Measurements from ENCODE around the gene SIL1.
"Not testable (repeated sequence)": the region's sequence is repeated elsewhere in the genome, so short reads cannot be mapped to it uniquely, and the experiment has no call there.

The SIL1 gene

DNA sequence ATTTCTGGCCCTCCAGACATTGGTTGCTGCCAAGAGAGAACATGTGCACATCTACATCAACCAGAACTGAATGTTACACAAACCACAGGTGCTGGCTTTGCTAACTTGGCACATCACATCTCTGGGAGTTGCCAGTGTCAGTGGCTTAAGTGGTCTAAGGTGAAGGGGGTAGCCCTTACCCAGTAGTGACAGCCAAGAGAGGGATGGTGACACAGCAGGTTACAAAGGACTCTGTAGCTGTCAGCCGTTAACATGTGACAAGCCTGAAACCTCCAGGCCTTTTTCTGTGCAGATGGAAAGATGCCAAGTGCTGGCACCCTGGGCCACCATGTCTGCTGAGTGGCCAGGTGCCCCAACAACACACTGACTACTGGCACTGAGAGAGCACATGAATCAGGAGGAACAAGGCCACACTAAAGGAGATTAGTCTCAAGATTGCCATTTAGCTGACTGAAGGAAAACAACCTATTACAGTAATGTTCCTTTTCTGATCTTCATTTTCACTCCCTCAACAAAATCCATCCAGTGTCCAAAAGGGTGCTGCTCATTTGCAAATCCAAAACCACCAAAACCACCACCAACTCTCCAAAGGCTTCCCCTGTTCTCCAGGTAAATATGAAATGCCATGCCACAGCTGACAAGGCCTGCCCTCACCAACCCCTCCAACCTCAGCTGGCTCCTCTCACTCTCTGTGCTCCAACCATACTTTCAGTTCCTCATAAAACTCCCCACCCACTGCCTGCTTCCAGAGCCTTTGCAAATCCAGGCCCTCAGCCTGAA, 20.2 kb downstream of the SIL1 start:
- DNase-seq (ENCODE audit: low read depth in 2 of 2) = no peak

DNA sequence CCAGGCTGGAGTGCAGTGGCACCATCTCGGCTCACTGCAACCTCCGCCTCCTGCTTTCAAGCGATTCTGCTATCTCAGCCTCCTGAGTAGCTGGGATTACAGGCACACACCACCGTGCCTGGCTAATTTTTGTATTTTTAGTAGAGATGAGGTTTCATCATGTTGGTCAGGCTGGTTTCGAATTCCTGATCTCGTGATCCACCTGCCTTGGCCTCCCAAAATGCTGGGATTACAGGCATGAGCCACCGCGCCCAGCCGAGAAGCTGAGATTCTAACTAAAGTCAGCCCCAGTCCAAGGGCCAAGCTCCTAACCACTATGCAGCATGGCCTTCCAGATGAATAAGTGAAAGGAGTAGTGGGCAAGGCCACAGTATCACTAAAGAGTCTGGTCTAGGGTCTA, 20.9 kb downstream of the SIL1 start:
- not testable (repeated sequence) for DNase-seq (ENCODE audit: low read depth in 2 of 2)

DNA sequence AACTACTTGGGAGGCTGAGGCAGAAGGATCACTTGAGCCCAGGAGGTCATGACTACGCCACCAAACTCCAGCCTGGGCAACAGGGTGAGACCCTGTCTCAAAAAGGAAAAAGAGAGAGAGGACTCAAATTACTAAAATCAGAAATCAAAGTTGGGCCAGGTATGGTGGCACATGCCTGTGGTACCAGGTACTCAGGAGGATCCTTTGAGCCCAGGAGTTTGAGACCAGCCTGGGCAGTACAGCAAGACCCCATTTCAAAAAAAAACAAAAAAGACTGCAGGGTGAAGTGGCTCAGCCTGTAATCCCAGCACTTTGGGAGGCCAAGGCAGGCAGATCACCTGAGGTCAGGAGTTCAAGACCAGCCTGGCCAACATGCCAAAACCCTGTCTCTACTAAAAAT, 23.8 kb downstream of the SIL1 start:
- not testable (repeated sequence) for DNase-seq (ENCODE audit: low read depth in 2 of 2)

DNA sequence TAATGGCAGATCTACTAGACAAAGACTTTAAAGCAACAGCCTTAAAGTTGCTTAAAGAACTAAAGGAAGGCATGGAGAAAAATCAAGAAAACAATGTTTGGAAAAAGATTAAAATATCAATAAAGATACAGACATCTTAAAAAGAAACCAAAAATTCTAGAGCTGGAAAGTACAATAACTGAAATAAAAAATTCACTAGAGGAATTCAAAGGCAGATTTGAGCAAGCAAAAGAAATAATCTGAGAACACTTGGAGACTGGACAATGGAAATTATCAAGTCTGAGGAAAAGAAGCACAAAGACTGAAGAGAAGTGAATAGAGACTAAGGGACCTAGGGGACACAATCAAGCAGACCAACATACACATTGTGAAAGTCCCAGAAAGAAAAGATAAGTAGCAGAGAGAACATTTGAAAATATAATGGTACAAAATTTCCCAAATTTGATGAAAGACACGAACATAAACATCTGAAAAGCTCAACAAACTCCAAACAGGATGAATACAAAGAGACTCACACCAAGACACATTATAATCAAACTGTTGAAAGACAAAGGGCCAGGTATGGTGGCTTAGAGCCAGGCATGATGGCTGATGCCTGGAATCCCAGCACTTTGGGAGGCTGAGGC, 26.3 kb downstream of the SIL1 start:
- no peak for DNase-seq (ENCODE audit: low read depth in 2 of 2)

DNA sequence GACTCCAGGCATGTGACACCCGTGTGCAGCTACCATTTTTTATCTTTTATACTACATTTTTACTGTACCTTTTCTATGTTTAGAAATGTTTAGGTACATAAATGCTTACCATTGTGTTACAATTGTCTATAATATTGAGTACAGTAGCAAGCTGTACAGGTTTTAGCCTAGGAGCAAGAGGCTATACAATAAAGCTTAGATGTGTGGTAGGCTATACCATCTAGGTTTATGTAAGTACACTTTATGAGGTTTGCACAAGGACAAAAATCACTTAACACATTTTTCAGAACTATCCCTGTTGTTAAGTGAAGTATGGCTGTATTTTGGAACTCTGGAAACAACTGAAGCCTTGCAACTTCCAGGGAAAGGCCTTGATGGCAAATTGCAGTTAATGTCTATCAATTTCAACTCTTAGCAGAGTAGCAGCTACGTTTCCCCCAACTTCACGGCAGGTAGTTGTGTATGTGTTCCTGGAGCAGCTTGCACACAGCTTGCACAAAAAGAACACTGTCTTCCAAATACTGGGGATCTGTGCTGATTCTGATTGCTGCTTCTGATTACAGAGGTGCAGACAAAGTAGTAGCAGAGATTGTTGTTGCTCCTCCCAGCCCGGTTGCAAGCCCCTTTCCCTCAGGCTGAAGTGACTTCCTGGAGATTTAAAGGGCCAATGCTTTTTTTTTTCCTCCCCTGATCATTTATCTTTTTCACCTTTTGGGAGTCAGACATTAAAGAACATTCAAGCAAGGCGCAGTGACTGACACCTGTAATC, 30.0 kb downstream of the SIL1 start:
- DNase-seq (ENCODE audit: low read depth in 2 of 2) = no peak

DNA sequence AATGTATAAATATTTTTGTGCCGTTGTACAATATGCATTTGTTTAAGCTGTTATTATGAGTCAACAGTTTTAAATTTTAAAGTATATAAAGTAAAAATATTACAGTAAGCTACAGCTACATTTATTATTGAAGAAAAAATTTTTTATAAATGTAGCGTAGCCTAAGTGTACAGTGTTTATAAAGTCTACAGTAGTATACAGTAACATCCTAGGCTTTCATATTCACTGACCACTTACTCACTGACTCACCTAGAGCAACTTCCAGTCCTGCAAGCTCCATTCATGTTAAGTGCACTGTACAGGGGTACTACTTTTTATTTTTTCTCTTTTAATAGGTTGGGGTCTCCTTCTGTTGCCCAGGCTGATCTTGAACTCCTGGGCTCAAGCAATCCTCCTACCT, 30.6 kb downstream of the SIL1 start:
- no peak for DNase-seq (ENCODE audit: low read depth in 2 of 2)

DNA sequence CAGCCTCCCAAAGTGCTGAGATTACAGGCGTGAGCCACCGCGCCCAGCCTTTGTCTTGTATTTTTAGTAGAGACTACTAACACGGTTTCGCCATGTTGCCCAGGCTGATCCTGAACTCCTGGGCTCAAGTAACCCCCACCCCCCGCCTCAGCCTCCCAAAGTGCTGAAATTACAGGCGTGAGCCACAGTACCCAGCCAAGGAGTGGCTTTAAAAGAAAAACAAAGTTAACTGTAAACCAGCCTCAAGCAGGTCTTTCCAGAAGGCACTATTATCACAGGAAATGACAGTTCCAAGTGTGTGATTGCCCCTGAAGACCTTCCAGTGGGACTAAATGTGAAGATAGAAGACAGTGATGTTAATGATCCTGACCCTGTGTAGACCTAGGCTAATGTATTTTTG, 31.1 kb downstream of the SIL1 start:
- DNase-seq (ENCODE audit: low read depth in 2 of 2) = no peak

DNA sequence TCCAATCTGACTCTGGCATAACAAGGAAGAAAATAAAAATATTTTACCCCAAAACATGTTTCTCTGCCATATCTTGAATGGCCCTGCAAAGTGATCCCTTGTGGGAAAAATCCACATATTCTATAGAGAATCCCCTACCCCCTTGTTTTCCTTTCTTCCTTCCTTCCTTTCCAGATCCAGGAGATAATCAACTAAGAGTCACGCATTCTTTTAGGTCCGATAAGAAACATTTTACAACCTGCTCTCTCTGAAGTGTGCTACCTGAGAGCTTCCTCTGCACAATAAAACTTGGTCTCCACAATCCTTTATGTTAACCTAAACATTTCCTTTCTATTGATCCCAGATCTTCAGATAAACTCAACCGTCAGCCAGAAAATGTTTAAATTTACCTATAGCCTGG, 33.3 kb downstream of the SIL1 start:
- not testable (repeated sequence) for DNase-seq (ENCODE audit: low read depth in 2 of 2)

DNA sequence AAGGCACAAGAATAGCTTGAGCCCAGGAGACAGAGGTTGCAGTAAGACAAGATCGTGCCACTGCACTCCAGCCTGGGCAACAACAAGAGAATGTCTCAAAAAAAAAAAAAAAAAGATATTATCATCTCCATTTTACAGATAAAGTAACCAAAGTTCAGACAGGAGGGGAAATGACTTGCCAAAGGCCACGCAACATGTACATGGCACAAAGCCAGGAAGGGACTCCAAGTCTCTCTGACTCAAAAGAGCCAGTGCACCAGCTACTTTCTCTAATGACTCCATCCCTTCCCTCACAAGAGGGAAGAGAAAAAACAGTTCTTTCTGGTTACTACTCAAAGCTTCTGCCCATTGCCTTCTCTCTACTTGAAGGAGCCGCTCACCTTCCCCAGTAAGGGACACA, 34.1 kb downstream of the SIL1 start:
- no peak for DNase-seq (ENCODE audit: low read depth in 2 of 2)

DNA sequence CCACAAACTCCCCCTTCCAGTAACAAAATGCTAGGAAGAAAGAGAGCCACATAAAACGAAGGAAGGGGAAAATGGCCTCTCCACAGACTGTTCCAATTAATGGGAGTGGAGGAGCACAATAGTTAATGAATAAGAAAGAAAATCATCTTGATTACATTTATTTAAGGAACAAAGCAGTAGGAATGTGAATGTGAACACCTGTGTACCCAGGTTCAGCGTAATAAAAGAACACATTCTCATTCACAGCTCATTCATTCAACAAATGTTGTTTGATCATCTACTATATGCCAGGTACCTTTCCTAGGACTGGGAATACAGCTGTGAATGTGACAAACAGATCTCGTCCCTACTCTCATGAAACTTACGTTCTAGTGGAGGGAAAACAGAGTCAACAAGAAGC, 35.7 kb downstream of the SIL1 start:
- no peak for DNase-seq (ENCODE audit: low read depth in 2 of 2)

DNA sequence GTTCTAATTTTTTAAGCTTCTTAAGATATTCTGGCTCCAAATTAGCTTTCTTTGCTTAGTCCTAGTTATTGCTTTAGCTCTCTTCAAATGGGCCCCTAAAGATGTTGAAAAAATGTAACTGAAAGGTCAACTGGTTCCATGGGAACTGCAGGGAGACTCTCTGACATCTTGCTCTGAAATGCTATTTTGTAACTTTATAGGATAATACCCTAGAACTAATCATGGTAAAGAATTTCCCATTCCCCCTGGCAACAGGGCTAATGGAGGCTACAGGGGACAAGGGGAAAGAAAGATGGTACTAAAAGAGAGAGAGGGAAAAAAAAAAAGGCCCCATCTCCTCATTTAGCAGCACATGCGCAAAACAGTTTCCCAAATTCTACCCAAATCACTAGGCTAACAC, 39.4 kb downstream of the SIL1 start:
- DNase-seq (ENCODE audit: low read depth in 2 of 2) = no peak

DNA sequence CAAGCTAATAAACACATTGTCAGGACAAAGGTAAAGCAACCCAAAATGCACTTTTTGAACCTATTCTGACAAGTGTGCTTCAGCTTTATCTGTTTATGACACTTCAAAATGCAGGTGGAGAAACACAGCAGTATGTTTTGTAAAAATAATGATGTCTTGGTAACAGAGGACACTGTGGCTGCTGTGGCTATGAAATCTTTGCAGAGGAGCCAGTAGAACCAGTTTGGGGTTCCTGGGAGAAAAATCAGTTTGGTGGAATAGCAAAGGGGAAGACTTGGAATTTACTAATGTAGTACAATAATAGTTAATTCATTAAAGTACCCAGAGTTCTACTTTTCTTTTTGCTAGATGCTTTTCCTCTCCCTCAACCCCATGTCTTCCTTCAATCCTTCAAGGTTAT, 40.6 kb downstream of the SIL1 start:
- DNase-seq (ENCODE audit: low read depth in 2 of 2) = no peak

DNA sequence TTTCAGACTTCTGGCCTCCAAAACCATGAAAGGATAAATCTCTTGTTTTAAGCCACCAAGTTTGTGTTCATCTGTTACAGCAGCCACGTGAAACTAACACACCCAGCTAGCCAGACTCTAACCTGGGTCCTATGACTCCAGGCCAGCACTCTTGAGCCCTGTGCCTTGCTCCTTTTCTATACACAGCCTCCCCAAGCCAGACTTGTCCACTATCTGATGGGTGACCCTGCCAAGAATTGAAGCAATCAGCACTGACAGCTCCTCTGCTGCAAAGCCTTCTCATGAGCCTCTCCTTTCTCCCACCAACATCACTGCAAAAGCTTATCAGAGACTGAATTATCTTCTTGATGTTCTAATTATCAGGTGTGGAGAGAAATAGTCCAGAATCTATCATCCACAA, 41.4 kb downstream of the SIL1 start:
- DNase-seq (ENCODE audit: low read depth in 2 of 2) = no peak

DNA sequence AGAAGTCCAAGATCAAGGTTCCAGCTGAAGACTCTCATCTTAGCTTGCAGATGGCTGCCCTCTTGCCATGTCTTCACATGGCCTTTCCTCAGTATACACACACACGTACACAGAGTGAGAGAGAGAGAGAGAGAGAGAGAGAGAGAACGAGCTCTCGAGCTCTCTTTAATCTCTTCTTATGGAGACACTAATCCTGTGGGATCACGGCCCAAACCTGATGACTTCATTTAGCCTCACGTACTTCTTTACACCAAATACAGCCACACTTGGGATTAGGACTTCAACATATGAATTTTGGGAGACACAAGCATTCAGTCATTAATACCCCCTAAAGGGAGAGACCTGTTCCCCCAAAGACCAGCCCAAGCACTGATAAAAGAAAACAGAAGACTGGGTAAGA, 42.8 kb downstream of the SIL1 start:
- DNase-seq (ENCODE audit: low read depth in 2 of 2) = no peak

DNA sequence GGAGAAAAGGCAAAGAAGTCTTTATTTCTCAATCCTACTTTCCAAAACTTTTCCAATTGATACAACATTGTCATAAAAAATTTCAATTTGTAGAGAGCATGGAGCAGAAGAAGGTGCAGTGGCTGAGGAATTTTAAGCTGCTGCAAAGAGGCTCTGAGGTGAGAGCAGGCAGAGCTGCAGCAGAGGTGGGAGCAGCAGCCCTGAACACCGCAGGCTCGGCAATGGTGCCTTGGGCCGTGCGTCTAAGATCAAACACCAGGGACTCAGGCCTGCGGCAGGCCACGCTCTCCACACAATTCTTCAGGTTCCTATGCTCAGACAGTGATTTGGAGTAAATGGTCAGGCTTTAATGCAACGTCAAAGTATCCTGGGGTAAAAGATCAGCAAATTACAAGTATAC, 46.3 kb downstream of the SIL1 start:
- no peak for DNase-seq (ENCODE audit: low read depth in 2 of 2)

DNA sequence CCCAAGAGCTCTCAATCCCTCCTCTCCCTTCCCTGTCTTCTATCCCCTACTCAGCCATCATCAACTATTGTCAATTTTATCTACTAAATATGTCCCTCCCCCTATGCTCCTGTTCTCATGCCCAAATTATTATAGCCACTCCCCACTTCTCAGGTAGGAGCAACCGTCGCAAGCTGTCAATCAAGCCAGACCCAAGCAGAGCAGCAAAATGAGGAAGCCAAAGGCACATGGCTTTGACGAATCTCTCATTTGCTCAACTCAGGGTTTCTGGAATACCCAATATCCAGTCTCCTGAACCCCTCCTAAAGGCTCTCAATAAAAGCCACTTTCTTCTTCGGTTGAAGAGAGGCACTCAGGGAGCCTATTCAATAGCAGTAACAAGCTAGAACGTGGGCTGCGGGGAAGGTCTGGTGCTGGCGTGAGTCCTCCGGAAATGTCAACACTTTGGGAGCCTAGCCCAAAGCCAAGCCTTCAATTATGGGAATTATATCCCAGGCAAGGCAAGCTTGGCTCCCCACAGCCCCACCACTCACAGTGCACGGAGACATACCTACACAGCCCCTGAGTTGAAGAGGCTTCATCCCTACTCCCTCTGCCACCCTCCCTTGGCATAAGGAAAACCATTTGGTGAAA, 47.7 kb downstream of the SIL1 start:
- DNase-seq (ENCODE audit: low read depth in 2 of 2) = no peak

DNA sequence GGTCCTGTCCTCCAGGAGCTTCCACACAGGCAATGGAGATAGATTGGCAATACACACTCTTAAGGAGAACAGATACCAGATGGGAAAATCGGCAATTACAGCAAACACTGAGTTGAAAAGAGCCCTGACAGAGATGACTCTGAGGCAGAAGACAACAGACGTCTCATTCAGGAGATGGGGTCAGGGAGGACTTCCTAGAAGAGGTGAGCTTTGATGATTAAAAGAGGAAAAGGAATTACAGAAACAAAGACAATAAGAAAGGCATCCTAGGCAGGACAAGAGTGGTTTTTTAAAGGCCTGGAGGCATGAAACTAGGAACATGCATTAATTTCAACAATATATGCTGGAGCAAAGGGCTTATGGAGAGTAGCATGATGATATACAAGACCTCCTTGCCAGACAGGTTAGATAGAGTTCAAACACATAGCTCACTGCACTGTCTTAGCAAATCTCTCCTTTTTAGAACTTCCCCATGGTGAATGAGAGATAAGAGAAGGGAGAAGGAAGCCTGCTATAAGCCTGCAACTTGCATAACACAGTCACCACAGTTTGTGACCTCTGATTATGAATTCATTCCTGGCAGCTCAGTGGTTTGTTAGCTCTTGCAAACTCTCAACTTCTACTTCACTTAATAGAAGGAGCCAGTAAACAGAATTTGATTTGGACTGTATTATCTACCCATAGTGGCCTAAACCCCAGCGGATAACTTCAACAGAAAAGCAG, 48.5 kb downstream of the SIL1 start:
- no peak for DNase-seq (ENCODE audit: low read depth in 2 of 2)

DNA sequence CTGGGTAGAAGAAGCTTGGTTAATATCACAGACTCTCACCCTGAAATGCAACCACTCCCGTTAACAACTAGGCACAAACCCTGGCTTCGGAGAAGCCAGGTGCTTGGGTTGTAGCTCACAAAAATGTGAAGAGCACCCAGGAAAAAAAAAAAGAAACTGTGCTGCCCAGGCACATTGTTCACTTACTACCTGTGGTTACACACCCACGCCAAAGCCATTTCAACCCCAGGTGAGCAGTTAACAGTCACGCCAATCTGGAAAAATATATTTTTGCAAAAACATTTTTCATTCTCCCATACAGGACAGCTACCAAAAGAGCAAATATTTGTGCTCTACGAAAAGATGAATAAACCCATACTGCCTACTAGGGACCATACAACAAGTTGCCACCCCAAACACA, 49.2 kb downstream of the SIL1 start:
- no peak for DNase-seq (ENCODE audit: low read depth in 2 of 2)

DNA sequence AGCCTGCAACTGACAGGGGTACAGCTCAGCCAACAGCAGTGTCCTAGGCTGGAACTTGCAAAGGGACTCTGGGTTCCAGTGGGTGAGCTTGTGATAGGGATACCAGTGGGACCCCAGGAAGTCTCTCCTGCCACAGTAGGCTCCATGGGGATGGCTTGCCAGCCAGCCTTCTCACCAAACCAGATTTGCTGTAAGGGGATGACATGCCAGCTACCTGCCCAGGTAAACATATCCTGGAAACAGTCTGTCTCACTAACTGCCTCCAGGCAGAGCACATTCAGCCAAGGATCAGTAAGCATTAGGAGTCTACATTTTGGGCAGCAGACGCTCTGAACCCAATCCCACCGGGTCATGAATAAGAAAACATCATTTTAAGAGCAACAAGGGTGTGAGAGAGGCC, 49.9 kb downstream of the SIL1 start:
- DNase-seq (ENCODE audit: low read depth in 2 of 2) = no peak

DNA sequence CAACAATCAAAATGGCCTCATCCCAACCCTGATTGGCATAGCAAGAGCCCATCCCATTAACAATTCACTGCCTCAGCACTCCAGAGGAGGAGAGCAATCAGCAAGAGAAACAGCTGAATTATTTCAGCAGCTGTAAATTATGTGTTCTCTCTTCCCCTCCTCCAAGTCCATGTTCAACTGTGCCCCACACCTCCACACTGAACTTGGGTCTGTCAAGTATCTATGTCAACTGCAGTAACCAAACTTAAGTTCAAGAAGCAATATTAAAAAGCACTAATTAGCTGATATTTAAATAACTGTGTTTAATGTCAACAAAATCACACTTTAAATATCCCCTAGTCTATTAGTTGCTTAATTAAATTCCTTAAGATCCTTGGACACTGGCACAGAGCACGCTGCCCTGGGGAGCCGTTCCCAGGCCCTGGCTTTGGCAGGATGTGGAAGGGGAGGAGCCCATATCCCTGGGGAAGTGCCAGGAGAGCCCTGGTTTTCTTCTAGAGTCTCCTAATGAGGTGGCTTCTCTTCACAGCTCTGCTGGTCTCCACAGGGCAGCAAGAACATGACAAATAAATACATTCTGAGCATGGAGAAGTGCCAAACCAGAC, 50.6 kb downstream of the SIL1 start:
- no peak for DNase-seq (ENCODE audit: low read depth in 2 of 2)

DNA sequence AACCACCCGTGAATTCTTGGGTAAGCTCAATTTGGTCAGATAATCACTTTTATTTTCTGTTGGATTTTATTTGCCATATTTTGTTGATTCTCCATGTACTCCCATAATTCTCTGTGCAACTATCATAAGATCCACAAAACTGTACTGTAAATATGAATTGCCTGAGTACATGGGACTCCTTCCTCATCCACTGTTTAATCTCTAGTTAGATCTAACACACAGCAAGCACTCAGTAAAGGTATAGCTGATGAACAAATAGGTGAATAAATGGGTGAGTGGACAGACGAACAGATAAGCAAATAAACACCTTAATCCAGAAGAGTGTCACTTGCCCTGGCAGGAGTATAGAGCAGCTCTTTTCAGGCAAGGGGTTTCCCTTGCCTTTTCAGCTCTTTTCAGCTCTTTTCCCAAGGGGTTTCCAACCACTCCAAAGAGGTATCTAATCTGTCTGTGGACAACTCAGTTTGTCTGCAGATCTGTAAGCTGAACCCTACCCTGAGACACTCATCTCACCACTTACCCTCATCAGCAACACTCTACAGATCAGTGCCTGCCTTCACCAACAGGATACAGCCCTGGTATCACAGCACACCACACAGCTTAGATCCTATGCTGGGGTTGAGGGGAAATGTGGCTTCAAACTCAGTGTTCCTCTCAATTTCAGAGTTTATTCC, 51.2 kb downstream of the SIL1 start:
- DNase-seq (ENCODE audit: low read depth in 2 of 2) = no peak
